GM18519 (cell line): ENCODE results near the gene NPPB.

Experiments used
- ATAC-seq: cut with Tn5 transposase; IDR thresholded peaks from one replicate; pipeline ENCODE4 v1.9.1; 2021; ENCODE audit warnings: mild to moderate bottlenecking, moderate library complexity; ENCODE audit not compliant: unreplicated experiment, low FRiP score

The NPPB gene

GRCh38 chr1:11881749-11882441 is 23.1 kb upstream of the NPPB start:
- no peak for ATAC-seq

DNA sequence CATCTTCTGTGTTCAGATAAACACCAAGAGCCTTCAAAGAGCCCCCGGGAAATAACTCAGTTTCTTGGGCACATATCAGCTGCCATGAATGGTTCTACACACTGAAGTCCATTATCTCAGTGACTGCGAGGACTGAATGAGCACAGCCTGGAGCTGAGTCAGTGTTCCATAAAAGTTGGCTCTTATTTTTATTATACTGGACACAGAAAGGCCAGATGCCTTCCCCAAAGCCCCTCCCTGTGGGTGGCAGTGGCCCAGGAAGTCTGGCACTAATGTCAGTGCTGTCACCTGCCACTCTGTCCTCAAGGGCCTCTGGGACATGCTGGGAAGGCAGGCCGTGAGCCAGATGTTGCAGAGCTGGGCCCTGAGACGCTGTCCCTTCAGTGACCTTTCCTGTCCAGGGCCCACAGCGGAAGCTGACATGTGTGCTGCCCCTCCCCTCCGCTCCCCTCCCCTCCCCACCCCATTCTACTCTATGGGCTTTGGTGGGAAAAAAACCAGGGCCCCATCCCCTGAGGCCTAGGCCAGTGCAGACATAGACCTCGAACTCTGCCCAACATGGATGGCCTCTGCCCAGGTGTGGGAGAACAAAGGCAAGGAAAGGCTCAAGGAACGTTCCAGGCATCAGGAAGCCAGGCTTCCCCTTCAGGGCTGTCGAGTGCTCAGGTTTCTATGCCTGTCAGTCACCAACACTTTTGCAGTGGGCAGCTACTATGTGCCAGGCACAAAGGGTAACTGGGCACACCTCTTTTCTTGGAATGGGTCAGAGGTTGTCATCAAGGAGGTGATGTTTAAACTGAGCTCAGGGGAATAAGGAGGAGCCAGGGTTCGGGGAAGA is 22.4 kb upstream of the NPPB start:
- ATAC-seq = no peak

- no peak for ATAC-seq
These were observed 21.4 kb upstream of the NPPB start for GRCh38 chr1:11880181-11880575.

- no peak for ATAC-seq
These were observed 20.8 kb upstream of the NPPB start for GRCh38 chr1:11879311-11880180.

- ATAC-seq = no peak
These were observed 20.1 kb upstream of the NPPB start for GRCh38 chr1:11878891-11879190.

DNA sequence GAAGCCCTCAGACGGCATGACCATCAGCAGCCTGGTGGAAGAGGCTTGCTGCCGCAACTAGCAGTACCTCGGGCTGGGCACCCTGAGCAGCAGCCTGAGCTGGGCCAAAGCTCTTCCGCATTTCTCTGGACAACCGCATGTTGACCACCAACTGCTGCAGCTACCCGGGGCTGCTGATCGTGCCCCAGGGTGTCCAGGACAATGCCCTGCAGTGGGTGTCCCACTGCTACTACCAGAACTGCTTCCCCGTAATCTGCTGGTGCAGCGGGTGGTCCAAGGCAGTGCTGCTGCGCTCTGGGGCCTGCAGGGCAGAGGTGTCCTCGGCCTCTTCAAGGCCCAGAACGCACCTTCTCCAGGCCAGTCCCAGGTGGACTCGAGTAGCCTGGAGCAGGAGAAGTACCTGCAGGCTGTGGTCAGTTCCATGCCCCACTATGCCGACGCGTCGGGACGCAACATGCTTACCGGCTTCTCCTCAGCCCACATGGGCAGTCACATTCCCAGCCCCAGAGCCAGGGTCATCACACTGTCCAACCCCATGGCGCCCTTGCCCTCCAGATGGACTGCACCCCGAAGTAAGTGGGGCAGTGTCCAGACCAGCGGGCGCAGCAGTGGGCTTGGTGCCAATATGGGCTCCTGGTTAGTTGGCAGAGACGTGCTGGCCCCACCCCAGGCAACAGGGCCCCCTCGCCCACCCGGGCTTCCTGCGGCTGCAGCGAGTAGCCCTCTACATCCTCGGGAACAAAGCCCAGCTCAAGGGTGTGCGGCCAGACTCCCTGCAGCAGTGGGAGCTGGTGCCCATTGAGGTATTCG is 19.5 kb upstream of the NPPB start:
- no peak for ATAC-seq

- ATAC-seq = no peak
These were observed 18.3 kb upstream of the NPPB start for GRCh38 chr1:11877074-11877473.

GRCh38 chr1:11875094-11875493 is 16.3 kb upstream of the NPPB start:
- ATAC-seq = no peak

DNA sequence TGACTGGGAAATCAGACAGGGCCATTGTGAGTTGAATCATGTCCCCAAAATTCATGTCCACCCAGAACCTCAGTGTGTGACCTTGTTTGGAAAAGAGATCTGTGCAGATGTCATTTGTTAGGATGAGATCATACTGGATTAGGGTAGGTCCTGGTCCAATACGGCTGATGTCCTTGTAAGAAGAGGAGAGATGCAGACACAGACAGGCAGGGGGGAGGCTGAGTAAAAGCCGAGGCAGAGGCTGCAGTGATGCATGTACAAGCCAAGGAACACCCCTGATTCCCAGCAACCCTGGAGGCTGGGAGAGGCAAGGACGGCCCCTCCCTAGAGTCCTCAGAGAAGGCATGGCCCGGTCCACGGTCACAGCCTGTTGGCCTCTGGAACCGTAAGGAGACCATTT is 15.9 kb upstream of the NPPB start:
- no peak for ATAC-seq

- no peak for ATAC-seq
These were observed 15.5 kb upstream of the NPPB start for GRCh38 chr1:11874258-11874562.

DNA sequence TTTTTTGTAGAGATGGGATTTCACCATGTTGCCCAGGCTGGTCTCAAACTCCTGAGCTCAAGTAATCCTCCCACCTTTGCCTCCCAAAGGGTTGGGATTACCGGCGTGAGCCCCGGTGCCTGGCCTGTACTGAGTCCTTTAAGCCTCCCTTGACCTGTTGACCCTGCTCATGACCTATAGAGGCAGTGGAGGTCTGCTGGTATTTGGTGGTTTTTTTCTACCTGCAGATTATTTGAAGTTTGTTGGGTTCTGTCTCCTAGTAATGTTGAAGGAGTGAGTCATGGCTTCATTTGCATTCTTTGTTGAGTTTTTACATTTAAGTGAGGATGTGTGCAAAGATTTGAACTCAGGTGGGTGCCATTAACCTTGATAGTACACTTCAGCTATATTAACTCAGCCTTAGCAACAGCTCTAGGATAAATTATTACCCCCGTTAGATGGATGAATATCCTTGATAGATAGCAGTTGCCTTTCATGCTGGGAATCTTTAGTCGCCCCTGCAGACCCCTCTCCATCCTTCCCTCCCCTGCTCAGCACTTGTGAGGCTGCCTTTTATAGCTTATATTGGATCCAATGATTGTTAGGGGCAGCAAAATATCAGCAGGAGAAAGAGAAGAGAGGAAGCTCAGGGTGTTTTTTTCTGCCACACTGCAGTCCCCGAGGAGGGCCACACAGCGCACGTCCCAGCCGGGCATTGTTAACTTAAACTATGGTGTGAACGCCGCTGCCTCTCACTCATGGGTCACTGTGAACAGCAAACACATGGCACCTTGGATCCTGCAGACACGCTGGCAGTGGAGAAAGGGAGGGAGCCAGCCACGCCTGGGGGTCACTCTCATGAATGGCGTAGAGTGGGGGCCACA is 14.9 kb upstream of the NPPB start:
- no peak for ATAC-seq

DNA sequence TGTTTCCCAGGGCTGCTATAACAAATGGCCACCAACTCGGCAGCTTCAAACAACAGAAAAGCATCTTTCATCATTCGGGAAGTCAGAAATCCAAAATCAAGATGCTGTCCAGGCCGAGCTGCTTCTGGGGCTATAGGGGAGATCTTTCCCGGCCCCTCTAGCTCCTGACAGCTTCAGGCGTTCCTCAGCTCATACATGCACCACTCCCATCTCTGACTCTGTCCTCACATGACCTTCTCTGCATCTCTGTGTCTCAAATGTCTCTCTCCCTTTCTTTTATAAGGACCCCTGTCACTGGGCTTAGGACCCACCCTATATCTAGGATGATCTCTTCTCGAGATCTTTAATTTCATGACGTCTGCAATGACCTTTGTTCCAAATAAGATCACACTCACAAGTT is 13.8 kb upstream of the NPPB start:
- ATAC-seq = no peak

DNA sequence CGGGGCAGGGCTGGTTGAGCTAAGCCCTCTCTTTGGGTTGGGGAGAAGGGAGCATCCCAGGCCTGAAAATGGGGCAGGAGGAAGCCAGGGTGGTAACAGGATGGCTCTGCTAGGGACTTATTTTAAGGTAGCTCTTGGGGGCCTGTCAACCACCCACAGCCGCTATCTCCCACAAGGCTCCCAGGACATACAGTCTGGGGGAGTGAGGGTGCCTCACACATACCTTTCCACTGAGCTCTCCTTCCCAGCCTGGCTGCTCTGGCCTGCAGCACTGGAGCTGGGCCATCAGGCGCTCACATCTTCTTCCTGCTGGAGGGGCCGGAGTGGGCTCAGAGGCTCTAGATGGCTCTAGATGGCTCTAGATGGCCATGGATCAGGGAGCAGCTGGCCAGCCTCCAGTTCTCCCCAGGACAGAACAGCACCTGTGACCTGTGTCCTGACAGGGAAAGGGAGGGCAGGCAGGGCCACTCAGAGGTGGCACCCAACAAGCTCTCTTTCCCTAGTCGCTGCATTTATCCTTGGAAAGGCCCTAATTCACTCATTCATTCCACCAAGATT is 11.0 kb upstream of the NPPB start:
- ATAC-seq = no peak

- no peak for ATAC-seq
These were observed 10.4 kb upstream of the NPPB start for GRCh38 chr1:11869104-11869503.

DNA sequence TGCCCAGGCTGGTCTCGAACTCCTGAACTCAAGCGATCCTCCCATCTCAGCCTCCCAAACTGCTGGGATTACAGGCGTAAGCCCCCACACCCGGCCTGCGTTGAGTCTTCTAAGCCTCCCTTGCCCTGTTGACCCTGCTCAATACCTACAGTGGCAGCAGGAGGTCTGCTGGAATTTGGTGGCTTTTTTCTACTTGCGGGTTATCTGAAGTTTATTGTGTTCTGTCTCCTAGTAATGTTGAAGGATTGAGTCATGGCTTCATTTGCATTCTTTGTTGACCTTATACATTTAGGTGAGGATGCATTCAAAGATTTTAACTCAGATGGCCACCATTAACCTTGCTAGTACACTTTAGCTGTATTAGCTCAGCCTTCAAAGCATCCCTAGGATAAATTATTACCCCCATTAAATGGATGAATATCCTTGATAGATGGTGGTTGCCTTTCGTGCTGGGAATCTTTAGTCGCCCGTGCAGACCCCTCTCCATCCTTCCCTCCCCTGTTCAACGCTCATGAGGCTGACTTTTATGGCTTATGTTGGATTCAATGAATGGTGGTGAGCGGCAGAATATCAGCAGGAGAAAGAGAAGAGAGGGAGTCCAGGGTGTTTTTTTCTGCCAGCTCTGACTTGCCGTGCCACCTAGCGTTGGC is 9.7 kb upstream of the NPPB start:
- ATAC-seq = no peak

GRCh38 chr1:11862890-11863289 is 4.1 kb upstream of the NPPB start:
- no peak for ATAC-seq

GRCh38 chr1:11860587-11860986 is 1.8 kb upstream of the NPPB start:
- ATAC-seq = no peak

- ATAC-seq = no peak
These were observed 1.3 kb upstream of the NPPB start for GRCh38 chr1:11860083-11860482.
